Purkinje cell (primary cell): Measurements from ENCODE around the gene TSPAN1. TPM values are rescaled to one million over a fixed set of nuclear protein-coding genes. Genes with fewer than 3 reads are reported as not detected.

Experiments used
- polyA plus RNA-seq: library from polyadenylated mRNA; unstranded; fragments of >200 nt; fragmentation: Nextera tagmentation; gene quantifications from 2 replicates; pipeline ENCODE4 v1.2.1, GENCODE V29; 2014

TSPAN1 gene
- polyA plus RNA-seq: 0.78 TPM in 1 of 2 replicates, not detected in the other

GRCh38 chr1:46174448-46175231 lies at the start of gene TSPAN1:
Gene TSPAN1, plus strand, starts transcription at chr1:46175087. Its CDS starts 6,021 bp downstream, at chr1:46181108.

GRCh38 chr1:46132529-46133180 lies 42.2 kb upstream of the TSPAN1 start, which contains the start of gene PIK3R3:
Gene PIK3R3, minus strand, starts transcription at chr1:46132629. Its CDS starts 677 bp downstream, at chr1:46131952.

GRCh38 chr1:46176211-46176865 lies 1.5 kb downstream of the TSPAN1 start, which contains the start of gene P3R3URF:
Gene P3R3URF, minus strand, starts transcription at chr1:46176488. Its CDS starts 17 bp downstream, at chr1:46176471.

GRCh38 chr1:46197964-46198811 lies 23.3 kb downstream of the TSPAN1 start, which contains the start of gene POMGNT1:
Gene POMGNT1, minus strand, starts transcription at chr1:46198434. Its CDS starts 613 bp downstream, at chr1:46197821.

Other genes starting within 250 kb of the TSPAN1 start
- gene PIK3R3, start 42.5 kb upstream of the TSPAN1 start, polyA plus RNA-seq: 25.9 and 35.7 TPM in 2 replicates
- gene P3R3URF, start 1.4 kb downstream of the TSPAN1 start, polyA plus RNA-seq: not detected in 2 replicates
- 32.9 and 62.7 TPM in 2 replicates for gene POMGNT1, start 23.3 kb downstream of the TSPAN1 start, polyA plus RNA-seq
- 0.29 TPM in 1 of 2 replicates, not detected in the other for gene LURAP1, start 28.2 kb downstream of the TSPAN1 start, polyA plus RNA-seq
- not detected in 2 replicates for gene RAD54L, start 72.7 kb downstream of the TSPAN1 start, polyA plus RNA-seq
- 12.9 and 13.7 TPM in 2 replicates for gene LRRC41, start 128.5 kb downstream of the TSPAN1 start, polyA plus RNA-seq
- gene UQCRH, start 128.6 kb downstream of the TSPAN1 start, polyA plus RNA-seq: 2,548 and 2,787 TPM in 2 replicates
- 5.8 and 6.8 TPM in 2 replicates for gene NSUN4, start 165.7 kb downstream of the TSPAN1 start, polyA plus RNA-seq
- 8.6 and 8.9 TPM in 2 replicates for gene FAAH, start 219.2 kb downstream of the TSPAN1 start, polyA plus RNA-seq